Activated CD8-positive, alpha-beta memory T cell treated with anti-CD3 and anti-CD28 coated beads for 24 hours (primary cell): ENCODE data around the gene MAP3K14.

Experiments used
- DNase-seq: peaks from one replicate; pipeline ENCODE4 v3.0.0-alpha.2; 2020

MAP3K14 gene

GRCh38 chr17:45218895-45219661 lies 97.7 kb downstream of the MAP3K14 start:
- peak; percentile 99 for DNase-seq
